GM12878 (cell line): ENCODE data around the gene RPRD2. TPM values are rescaled to one million over a fixed set of nuclear protein-coding genes. Genes with fewer than 3 reads are reported as not detected.

Experiments used
- ATAC-seq: fragments of 200-7000 bp; cut with Tn5 transposase; 3 replicates; pipeline ENCODE4 v1.9.1; 2020; ENCODE audit warnings: mild to moderate bottlenecking, moderate library complexity
- BruUV-seq: library from RNA; stranded (reverse); fragments of 400-500 nt; replicated peaks from 2 replicates; lab custom pipeline; 2021; lab: Mats Ljungman, UMichigan
- CTCF ChIA-PET: fragments of 300-600 bp; sonication (Branson Sonifier 250); formaldehyde crosslinking; extraction: SDS; loops from one replicate; lab custom pipeline; 2021; ENCODE audit warnings: inconsistent platforms; lab: Yijun Ruan, JAX
- POLR2A ChIA-PET: fragments of 350-600 bp; formaldehyde crosslinking; extraction: SDS; loops from one replicate; lab custom pipeline; 2021; ENCODE audit warnings: inconsistent platforms; lab: Charles Lee
- RAD21 ChIA-PET: fragments of 300-600 bp; sonication (Branson Sonifier 250); formaldehyde crosslinking; loops from one replicate; lab custom pipeline; 2023; ENCODE audit warnings: antibody characterized with exemption; ENCODE audit not compliant: unreplicated experiment; lab: Charles Lee
- SMC1A ChIA-PET: fragments of 300-600 bp; sonication (Branson Sonifier 250); formaldehyde crosslinking; loops from one replicate; lab custom pipeline; 2023; ENCODE audit not compliant: unreplicated experiment, uncharacterized antibody; lab: Charles Lee
- DNase-seq: peaks from one replicate; pipeline ENCODE4 v3.0.0-alpha.2; 2011; ENCODE audit warnings: low read depth, low spot score
- FAIRE-seq: peaks from 3 replicates; lab custom pipeline; 2011; peaks lifted over from hg19 to GRCh38; lab: Jason Lieb, UNC
- H2AFZ ChIP-seq: 2 replicates; pipeline ENCODE4 v1.6.0; 2011; ENCODE audit warnings: low read depth, low read length, control low read depth; ENCODE audit not compliant: control insufficient read depth
- H3K27ac ChIP-seq: 2 replicates; pipeline ENCODE4 v1.5.1; 2011; ENCODE audit warnings: control low read depth; ENCODE audit not compliant: control insufficient read depth, insufficient read depth
- H3K27me3 ChIP-seq, 2 experiments: replicated peaks in 1 of 2; 2 replicates each; pipeline versions ENCODE4 v1.6.0 to v1.6.1; 2011; ENCODE audit warnings: low read length in 1 of 2; ENCODE audit not compliant: control insufficient read depth in 2 of 2, insufficient read depth in 2 of 2
- H3K36me3 ChIP-seq, 2 experiments: 2 replicates each; pipeline ENCODE4 v1.5.1; 2011; ENCODE audit warnings: low read length in 1 of 2; ENCODE audit not compliant: control insufficient read depth in 2 of 2, insufficient read depth in 2 of 2
- H3K4me1 ChIP-seq: 2 replicates; pipeline ENCODE4 v1.6.1; 2011; ENCODE audit warnings: mild to moderate bottlenecking, low read length, moderate library complexity, mixed read lengths; ENCODE audit not compliant: control insufficient read depth, insufficient read depth
- H3K4me2 ChIP-seq: 2 replicates; pipeline ENCODE4 v1.6.0; 2011; ENCODE audit warnings: control low read depth; ENCODE audit not compliant: control insufficient read depth, insufficient read depth
- H3K4me3 ChIP-seq: fragments of 200-600 bp; sonication (generic); 2 replicates; pipeline ENCODE4 v1.5.1; 2016
- H3K79me2 ChIP-seq: 2 replicates; pipeline ENCODE4 v1.6.0; 2011; ENCODE audit warnings: low read length; ENCODE audit not compliant: control insufficient read depth, insufficient read depth
- H3K9ac ChIP-seq: 2 replicates; pipeline ENCODE4 v1.8.0; 2011; ENCODE audit warnings: low read length, control low read depth, mixed read lengths; ENCODE audit not compliant: control insufficient read depth, insufficient read depth
- H3K9me3 ChIP-seq: replicated peaks from 3 replicates; pipeline ENCODE4 v1.5.1; 2011; ENCODE audit warnings: mild to moderate bottlenecking, low read length; ENCODE audit not compliant: control insufficient read depth, insufficient read depth
- H4K20me1 ChIP-seq: 2 replicates; pipeline ENCODE4 v1.6.0; 2011; ENCODE audit not compliant: control insufficient read depth, insufficient read depth
- CHD4 ChIP-seq: fragments of 200-600 bp; sonication (generic); IDR thresholded peaks from 2 replicates; pipeline ENCODE4 v1.6.1; 2016; ENCODE audit warnings: mild to moderate bottlenecking
- EP300 ChIP-seq, 2 experiments: fragments of 150-350 bp in 1 of 2; IDR thresholded peaks; 2 replicates each; pipeline ENCODE4 v1.6.1; 2011 to 2012; ENCODE audit warnings: low read depth in 2 of 2, low read length in 2 of 2, borderline replicate concordance in 1 of 2, improper control_type of control experiment in 1 of 2, inconsistent platforms in 1 of 2; ENCODE audit not compliant: control insufficient read depth in 1 of 2
- TCF7 ChIP-seq: IDR thresholded peaks from 2 replicates; pipeline ENCODE4 v1.6.1; 2014; ENCODE audit warnings: antibody characterized with exemption, borderline replicate concordance
- ZNF384 ChIP-seq: IDR thresholded peaks from 2 replicates; pipeline ENCODE4 v1.6.1; 2012; ENCODE audit warnings: low read depth, mild to moderate bottlenecking, low read length, improper control_type of control experiment, borderline replicate concordance
- WGBS: methylation state at CpG from one replicate; pipeline ENCODE4 v1.1.6; 2016; ENCODE audit warnings: low lambda C conversion rate; ENCODE audit not compliant: insufficient replicate concordance, insufficient coverage; ENCODE audit errors: missing lambda C conversion rate; 5-methylcytosine and 5-hydroxymethylcytosine counted together
- in situ Hi-C: fragments of 300-500 bp; cut with MboI; formaldehyde crosslinking; loops from 9 replicates; pipeline ENCODE4 v1.14.3; 2018; ENCODE audit warnings: mixed read lengths
- intact Hi-C: fragments of 100-400 bp; cut with micrococcal nuclease; formaldehyde crosslinking; loops from one replicate; pipeline ENCODE4 v1.14.2; 2022; ENCODE audit not compliant: unreplicated experiment
- polyA plus RNA-seq, 11 experiments: library from polyadenylated mRNA; depleted of rRNA in 4 of 11; unstranded in 6 of 11; stranded (reverse) in 5 of 11; fragments of >200 nt; fragmentation: Nextera tagmentation in 4 of 11; fragmentation: Illumina TruSeq in 1 of 11; extraction: Ambion mirVana in 4 of 11; extraction: Trizol in 1 of 11; gene quantifications; 1 replicate in 1 of 11; 2 replicates in 10 of 11; pipeline versions ENCODE4 v1.2.1 to v1.2.3, GENCODE V29; 2011 to 2016; ENCODE audit warnings: inconsistent platforms in 2 of 11, missing spikeins in 2 of 11, low read depth in 1 of 11
- total RNA-seq, 4 experiments: library from RNA; depleted of rRNA in 3 of 4; stranded (reverse); fragments of >200 nt in 3 of 4; fragmentation: Illumina TruSeq in 1 of 4; extraction: Trizol in 1 of 4; gene quantifications; 2 replicates each; pipeline versions ENCODE4 v1.2.1 to v1.2.3, GENCODE V29; 2013 to 2021
- TF ChIP-seq, protein P1 (sequence below): fragments of 450-650 bp; IDR thresholded peaks from 2 replicates; pipeline ENCODE4 v1.6.1; 2017; ENCODE audit warnings: borderline replicate concordance

The RPRD2 gene
- total and polyA plus RNA-seq, 10 of the 15 experiments (the other 5 are each of a cell fraction or from before 2014, with no cell fraction given), result 1.9 to 24.8 (median 13.3) TPM

DNA sequence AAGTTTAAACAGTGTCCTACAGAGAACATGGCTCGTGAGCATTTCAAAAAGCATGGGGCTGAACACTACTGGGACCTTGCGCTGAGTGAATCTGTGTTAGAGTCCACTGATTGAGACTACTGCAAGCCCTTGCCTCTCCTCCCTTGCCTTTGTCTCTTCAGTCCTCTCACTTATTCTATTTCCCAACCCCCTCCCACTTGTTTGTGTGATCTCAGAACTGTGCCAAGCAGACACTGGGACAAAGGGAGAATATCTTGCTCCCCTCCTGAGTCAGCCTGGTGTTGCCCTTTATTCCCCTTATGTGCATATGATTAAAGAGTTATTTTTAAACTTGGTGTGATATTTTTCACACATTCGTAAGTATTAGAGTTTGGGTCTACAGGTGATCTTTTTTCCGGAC is 11.1 kb upstream of the RPRD2 start:
- no peak overlapping the region for H2AFZ ChIP-seq
- H4K20me1 ChIP-seq, result no peaks in the 10 kb centered on the region
- in situ Hi-C loops, result no loop called here
- H3K4me2 ChIP-seq, result no peak overlapping the region
- no peaks in the 10 kb centered on the region for H3K4me1 ChIP-seq
- POLR2A ChIA-PET, result interaction anchor here (0.6 kb wide), 1 partner anchor 771 kb away, joined by 3 read pairs; no protein-coding TSS in a partner anchor
- H3K9me3 ChIP-seq, result no peaks in the 10 kb centered on the region
- 97% methylated on average over 4 of the region's 4 CpGs for WGBS
- H3K27me3 ChIP-seq, result no peaks in the 10 kb centered on the region
- RAD21 ChIA-PET, result no interaction called here
- CTCF ChIA-PET, result no interaction called here
- H3K36me3 ChIP-seq, result peaks cover 5 to 15% of the 10 kb centered on the region in 2 experiments; a peak in 3 of 4 replicates
- H3K79me2 ChIP-seq, result no peaks in the 10 kb centered on the region
- no peak overlapping the region for H3K4me3 ChIP-seq
- H3K9ac ChIP-seq, result no peak overlapping the region
- intact Hi-C loops, result no loop called here
- ATAC-seq (no peak), DNase-seq (no peak), FAIRE-seq (no peak)
- SMC1A ChIA-PET, result no interaction called here
- TF ChIP-seq, protein P1, sequence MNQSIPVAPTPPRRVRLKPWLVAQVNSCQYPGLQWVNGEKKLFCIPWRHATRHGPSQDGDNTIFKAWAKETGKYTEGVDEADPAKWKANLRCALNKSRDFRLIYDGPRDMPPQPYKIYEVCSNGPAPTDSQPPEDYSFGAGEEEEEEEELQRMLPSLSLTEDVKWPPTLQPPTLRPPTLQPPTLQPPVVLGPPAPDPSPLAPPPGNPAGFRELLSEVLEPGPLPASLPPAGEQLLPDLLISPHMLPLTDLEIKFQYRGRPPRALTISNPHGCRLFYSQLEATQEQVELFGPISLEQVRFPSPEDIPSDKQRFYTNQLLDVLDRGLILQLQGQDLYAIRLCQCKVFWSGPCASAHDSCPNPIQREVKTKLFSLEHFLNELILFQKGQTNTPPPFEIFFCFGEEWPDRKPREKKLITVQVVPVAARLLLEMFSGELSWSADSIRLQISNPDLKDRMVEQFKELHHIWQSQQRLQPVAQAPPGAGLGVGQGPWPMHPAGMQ, result no peak
- no peak for TF ChIP-seq TCF7
- no peak for TF ChIP-seq CHD4
- no peak for TF ChIP-seq ZNF384
- no peak for TF ChIP-seq EP300 (IDR thresholded peaks at IDR 0.05; ENCODE audit: borderline replicate concordance in 1 of 2, control insufficient read depth in 1 of 2, low read depth in 2 of 2, low read length in 2 of 2)
- H3K27ac ChIP-seq, result no peak overlapping the region
- no TSS peak for BruUV-seq
